ENCODE data around the gene RSPH10B.
"Not testable (repeated sequence)": the region's sequence is repeated elsewhere in the genome, so short reads cannot be mapped to it uniquely, and the experiment has no call there.

RSPH10B gene

GRCh38 chr7:5970347-5970911 is at the start of gene RSPH10B:
RSPH10B (minus strand) TSS chr7:5970689; CDS start chr7:5967116, 3,573 bp downstream.
- DNase-seq = not testable (repeated sequence)

DNA sequence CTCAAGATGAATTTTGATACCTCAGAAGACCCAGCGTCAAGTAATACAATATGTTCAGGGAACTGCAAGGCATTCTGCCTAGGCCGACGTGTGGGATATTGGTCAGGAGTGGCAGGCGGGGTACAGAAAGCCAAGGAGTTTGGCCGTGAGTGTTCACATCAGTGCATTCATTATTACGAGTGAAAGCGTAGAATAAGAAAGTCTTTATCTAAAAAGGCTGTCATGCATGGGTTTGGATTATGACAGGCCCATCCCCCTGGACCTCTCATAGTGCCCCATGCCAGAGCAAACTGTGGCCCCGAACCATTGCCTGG is 46.1 kb upstream of the RSPH10B start:
- no peak for DNase-seq

DNA sequence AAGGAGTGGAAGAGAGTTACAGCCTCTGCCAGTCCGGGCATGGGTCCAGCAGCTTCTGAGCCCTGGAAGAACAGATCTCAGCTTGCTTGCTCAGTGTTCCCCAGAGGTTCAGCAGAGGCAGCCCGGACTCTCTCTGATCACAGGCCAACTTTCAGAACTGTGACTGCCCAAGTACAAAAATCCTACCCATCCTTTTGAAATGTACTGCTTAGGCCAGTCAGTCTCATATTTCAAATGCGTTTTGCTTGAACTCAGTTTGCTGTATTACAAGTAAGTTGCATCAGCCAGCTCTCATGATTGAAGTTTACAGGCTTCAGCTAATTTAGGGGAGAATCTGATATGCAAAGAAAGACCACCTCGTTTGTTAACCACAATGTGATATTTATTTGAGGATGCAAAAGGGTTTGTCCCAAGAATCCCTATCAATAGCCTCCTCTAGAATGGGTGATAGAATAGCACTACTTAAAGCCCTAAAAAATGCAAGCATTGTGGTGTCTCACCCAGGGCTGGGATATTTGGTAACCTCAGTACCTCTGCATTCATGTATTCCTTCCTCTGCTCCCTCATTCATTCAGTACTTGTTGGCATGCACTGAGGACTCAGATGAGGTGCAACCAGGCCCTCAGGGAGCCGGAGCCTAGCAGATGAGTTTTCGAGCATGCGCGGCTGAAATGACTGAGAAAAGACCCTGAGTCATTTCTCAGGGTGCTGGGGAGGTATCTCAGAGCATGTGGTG is 45.6 kb upstream of the RSPH10B start:
- no peak for DNase-seq

DNA sequence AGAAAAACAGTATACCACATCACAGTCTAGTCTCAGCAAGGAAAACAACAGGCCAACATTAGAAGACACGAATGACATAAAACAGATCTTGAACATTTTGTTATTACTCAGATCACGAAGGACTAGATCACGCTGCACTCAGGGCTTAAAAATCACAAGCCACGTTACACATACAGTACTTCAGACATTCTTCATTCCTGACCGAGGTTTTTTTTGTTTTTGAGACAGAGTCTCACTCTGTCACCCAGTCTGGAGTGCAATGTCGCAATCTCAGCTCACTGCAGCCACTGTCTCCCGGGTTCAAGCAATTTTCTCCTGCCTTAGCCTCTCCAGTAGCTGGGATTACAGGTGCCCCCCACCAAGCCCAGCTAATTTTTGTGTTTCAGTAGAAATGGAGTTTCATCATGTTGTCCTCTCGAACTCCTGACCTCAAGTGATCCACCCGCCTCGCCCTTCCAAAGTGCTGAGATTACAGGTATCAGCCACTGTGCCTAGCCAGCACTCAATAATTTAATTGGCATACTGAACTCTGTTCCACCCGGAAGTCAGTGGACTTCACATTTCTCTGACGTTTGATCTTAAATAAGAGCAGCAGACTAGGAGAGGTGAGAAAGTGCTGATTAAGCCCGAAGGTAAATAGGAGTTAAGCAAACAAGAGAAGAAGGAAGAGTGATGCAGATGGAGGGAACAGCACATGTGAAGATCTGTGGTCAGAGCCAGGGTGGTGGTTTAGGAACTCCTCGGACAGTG is 42.0 kb upstream of the RSPH10B start:
- DNase-seq = no peak

DNA sequence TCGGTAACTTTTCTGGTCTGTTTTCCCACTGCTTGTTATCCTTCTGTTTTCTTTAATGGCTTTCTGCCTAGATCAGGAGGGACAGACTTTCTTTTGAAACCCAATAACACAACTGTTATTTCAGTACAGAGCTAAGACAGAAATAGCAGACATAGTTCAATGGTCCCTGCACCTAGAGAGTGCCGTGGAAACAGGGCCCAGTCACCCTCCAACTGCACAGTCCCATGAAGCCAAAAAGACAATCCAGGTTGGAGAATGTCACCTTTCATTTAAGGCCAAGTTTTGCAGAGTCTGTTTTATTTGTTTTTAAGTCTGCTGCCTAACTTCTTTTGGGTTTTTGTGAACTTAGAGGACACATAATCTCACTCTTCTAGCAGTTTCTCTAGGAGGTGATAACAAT is 41.1 kb upstream of the RSPH10B start:
- DNase-seq = no peak

DNA sequence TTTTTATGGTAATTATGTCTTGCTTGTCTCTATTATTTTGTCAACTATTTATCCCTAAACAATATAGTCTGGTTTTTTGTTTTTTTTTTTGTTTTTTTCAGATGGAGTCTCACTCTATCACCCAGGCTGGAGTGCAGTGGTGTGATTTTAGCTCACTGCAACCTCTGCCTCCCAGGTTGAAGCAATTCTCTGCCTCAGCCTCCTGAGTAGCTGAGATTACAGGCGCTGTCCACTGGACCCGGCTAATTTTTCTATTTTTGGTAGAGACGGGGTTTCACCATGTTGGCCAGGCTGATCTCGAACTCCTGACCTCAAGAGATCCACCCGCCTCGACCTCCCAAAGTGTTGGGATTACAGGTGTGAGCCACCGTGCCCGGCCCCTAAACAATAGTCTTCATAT is 39.9 kb upstream of the RSPH10B start:
- not testable (repeated sequence) for DNase-seq

DNA sequence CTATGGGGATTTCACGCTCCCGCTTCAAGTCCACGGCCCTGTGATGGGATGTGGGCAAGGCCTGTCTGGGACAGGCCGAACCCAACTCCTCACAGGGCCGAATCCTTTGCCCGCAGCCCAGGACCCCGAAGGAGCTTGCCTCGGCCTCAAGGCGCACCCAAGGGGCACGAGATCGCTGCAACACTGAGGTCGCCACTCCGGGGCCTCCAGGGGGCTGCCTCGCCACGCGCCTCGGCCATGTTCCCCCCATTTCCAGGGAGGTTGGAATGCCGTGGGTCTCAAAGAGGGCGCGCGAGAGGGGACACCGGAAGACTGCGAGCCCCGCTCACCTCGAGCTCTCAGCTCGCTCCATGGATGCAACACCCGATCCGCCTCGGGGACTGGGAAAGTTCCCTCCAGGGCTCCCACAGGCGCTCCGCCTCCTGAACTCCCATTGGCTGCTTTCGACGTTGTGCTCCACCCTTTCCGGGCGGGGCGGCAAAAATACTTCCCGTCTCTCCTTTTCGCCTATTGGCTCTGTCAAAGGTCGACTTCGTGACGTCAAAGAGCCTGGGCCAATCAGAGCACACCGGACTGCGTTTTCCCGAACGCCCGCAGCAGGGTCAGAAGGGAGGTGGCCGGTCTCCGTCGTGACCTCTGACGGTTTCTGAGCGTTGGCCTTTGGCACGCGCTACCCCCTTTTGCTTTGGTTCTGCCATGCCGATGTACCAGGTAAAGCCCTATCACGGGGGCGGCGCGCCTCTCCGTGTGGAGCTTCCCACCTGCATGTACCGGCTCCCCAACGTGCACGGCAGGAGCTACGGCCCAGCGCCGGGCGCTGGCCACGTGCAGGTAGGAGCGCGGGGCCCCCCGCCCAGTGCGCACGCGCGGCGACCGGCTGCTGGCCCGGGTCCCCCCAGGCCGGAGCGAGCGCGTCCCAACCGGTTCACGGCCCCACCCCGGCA is 38.5 kb upstream of the RSPH10B start, which contains the start of the genes AIMP2 and PMS2:
TSS of gene AIMP2 (plus strand) at position 605 of the 944 bp plus-strand sequence. CDS start at position 697, 92 bp downstream.
TSS of gene PMS2 (minus strand) at position 382 of the 944 bp plus-strand sequence. CDS start at position 352, 30 bp downstream.
- peak; percentile 99 for DNase-seq

GRCh38 chr7:6007835-6008590 is 37.5 kb upstream of the RSPH10B start:
- DNase-seq = not testable (repeated sequence)

- DNase-seq = no peak
Measured at GRCh38 chr7:6007386-6007785, 36.9 kb upstream of the RSPH10B start.

DNA sequence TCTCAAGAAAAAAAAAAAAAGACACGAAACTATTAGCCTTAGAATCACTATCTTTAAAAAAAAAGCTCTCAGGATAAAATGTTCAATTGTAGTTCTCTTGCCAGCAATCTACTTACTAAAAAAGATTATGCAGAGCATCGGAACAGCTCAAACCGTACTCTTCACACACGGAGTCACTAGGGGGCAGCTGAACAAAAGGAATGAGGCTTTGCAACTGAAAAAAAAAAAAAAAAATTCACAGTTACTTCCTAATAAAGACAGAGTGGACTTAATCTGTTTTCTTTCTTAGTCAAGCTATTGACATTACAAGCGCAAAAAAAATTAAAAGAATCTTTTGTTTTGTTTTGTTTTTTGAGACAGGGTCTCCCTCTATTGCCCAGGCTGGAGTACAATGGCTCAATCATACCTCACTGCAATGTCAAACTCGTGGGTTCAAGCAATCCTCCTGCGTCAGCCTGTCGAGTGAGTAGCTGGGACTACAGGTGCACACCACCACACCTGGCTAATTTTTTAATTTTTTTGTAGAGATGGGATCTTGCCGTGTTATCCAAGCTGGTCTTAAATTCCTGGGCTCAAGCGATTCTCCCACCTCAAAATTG is 26.8 kb upstream of the RSPH10B start:
- peak; percentile 60 to 82 for DNase-seq

- not testable (repeated sequence) for DNase-seq
Measured at GRCh38 chr7:5987061-5987460, 16.6 kb upstream of the RSPH10B start.

DNA sequence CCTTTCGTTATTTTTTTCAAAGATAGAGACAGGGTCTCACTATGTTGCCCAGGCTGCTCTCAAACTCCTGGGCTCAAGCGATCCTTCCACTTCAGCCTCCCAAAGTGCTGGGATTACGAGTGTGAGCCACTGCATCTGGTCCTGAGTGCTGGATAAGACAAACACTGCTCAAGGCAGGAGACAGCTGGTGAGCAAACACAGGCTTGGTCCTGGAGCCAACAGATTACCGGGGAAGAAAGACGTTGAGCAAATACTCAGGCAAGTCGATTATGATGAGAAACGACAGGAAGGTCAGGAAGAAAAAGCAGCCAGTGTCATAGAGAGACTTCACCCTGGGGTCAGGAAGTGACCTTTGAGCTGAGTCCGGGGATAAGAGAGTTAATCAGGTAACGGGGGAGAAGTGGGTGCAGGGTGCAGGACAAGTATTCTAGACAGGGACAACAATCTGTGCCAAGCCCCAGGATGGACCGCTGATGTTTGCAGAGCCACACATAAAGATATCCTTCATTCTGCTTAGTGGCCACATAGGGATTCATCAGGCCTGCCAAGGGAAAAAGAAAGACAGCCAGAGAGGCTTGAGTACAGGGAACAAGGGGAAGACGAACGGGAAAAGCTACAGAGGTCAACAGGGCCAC is 9.3 kb upstream of the RSPH10B start:
- DNase-seq = not testable (repeated sequence)

- DNase-seq = not testable (repeated sequence)
Measured at GRCh38 chr7:5973580-5973979, 3.1 kb upstream of the RSPH10B start.

GRCh38 chr7:5963810-5964209 is 6.7 kb downstream of the RSPH10B start:
- not testable (repeated sequence) for DNase-seq

GRCh38 chr7:5963205-5963604 is 7.3 kb downstream of the RSPH10B start:
- not testable (repeated sequence) for DNase-seq

GRCh38 chr7:5934945-5935450 is 35.5 kb downstream of the RSPH10B start:
- DNase-seq = not testable (repeated sequence)

DNA sequence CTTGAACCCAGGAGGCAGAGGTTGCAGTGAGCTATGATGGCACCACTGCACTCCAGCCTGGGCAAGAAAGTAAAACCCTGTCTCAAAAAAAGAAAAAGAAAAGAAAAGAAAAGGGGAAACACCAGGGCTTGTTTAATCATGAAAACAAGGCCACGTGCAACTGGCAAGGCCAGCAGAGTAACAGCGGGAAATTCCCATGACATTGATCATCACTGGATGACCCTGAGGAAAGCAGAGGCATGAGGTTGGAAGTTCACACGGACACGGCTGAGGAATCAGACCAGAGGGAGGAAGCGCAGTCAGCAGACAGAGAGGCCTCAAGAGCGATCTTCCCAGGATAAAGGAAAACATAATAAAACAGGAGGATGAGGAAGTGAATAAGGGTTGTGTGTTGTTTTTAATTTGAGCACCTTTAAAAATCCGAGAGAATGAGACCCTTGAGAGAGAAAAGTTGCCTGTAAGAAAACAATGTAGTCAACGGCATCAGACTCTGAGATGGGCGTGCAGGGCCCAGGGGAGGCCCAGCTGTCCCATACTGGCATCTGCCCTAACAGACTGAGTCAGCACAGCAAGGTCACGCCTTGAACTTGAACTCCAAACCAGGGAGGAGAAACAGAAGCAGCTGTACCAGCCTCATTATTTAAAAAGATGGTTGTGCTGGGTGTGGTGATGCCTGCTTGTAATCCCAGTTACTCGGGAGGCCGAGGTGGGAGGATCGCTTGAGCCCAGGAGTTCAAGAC is 38.4 kb downstream of the RSPH10B start:
- DNase-seq = peak in 1 of 2 donors; percentile 15

DNA sequence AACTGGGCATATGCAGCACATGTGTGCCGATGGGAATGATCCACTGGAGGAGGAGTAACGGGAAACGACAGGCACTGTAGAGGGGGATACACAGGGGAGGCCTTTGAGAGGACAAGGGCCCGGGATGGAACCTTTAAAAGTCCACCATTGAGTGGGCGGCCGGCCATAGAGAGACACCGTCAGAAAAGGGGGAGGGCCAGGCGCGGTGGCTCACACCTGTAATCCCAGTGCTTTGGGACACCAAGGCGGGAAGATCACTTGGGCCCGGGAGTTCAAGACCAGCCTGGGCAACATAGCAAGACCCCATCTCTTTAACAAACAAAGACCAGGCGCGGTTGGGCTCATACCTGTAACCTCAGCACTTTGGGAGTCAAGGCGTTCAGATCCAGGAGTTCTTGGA is 39.2 kb downstream of the RSPH10B start:
- not testable (repeated sequence) for DNase-seq

GRCh38 chr7:5930290-5930689 is 40.2 kb downstream of the RSPH10B start:
- not testable (repeated sequence) for DNase-seq

Data from inflammatory macrophage treated with lipopolysaccharide for 1 hour (primary cell).